Sigmoid colon (tissue), 7 donors: ENCODE results near the gene SSR3. TPM values are rescaled to one million over a fixed set of nuclear protein-coding genes. Genes with fewer than 3 reads are reported as not detected.

Experiments
- DNase-seq: peaks from one replicate; pipeline ENCODE4 v3.0.0-alpha.2; 2019
- H3K27ac ChIP-seq, 4 donors: fragments of 200-600 bp; sonication (generic); one replicate each; pipeline ENCODE4 v1.5.1; 2016 to 2019; ENCODE audit warnings: mild to moderate bottlenecking in 1 of 4
- H3K27me3 ChIP-seq, 3 donors: fragments of 200-600 bp; sonication (generic); one replicate each; pipeline ENCODE4 v1.5.1; 2019; ENCODE audit warnings: mild to moderate bottlenecking in 1 of 3
- H3K36me3 ChIP-seq, 4 donors: fragments of 200-600 bp; sonication (generic); one replicate each; pipeline ENCODE4 v1.5.1; 2016 to 2019
- H3K4me1 ChIP-seq, 4 donors: fragments of 200-600 bp; sonication (generic); one replicate each; pipeline ENCODE4 v1.5.1; 2017 to 2019
- H3K4me3 ChIP-seq, 4 donors: fragments of 200-600 bp; sonication (generic); one replicate each; pipeline ENCODE4 v1.5.1; 2017 to 2019; ENCODE audit warnings: mild to moderate bottlenecking in 2 of 4, moderate library complexity in 1 of 4
- H3K9me3 ChIP-seq, 4 donors: fragments of 200-600 bp in 3 of 4; sonication (generic) in 3 of 4; one replicate each; pipeline versions ENCODE4 v1.5.1 to v1.6.1; 2013 to 2019
- CTCF ChIP-seq, 4 experiments: fragments of 450-650 bp in 3 of 4; fragments of 200-600 bp in 1 of 4; IDR thresholded peaks; one replicate each; pipeline ENCODE4 v1.5.1; 2016 to 2019; ENCODE audit warnings: antibody characterized with exemption in 4 of 4, mild to moderate bottlenecking in 3 of 4, moderate library complexity in 2 of 4
- EP300 ChIP-seq, 4 donors: sonication (generic); formaldehyde crosslinking; IDR thresholded peaks; one replicate each; pipeline ENCODE4 v1.6.1; 2017; ENCODE audit warnings: antibody characterized with exemption in 4 of 4
- POLR2A ChIP-seq, 2 donors: fragments of 450-650 bp; IDR thresholded peaks; one replicate each; pipeline ENCODE4 v1.6.1; 2016; ENCODE audit warnings: antibody characterized with exemption in 2 of 2, mild to moderate bottlenecking in 2 of 2, moderate library complexity in 2 of 2
- POLR2AphosphoS5 ChIP-seq, 4 donors: sonication (generic); formaldehyde crosslinking; IDR thresholded peaks; one replicate each; pipeline ENCODE4 v1.6.1; 2017; ENCODE audit warnings: antibody characterized with exemption in 4 of 4
- WGBS, 2 donors: extraction: QIAGEN DNeasy Blood & Tissue Kit; methylation state at CpG; one replicate each; pipeline ENCODE4 v1.1.7; 2013; 5-methylcytosine and 5-hydroxymethylcytosine counted together
- intact Hi-C: fragments of 100-400 bp; cut with DNase I; formaldehyde crosslinking; loops from one replicate; pipeline ENCODE4 v1.15.1; 2023
- polyA plus RNA-seq, 3 donors: library from polyadenylated mRNA; stranded (reverse); fragments of 200-250 nt; gene quantifications; one replicate each; pipeline ENCODE4 v1.2.3, GENCODE V29; 2013
- total RNA-seq, 4 donors: library from RNA; depleted of rRNA; stranded (reverse); fragments of >200 nt; gene quantifications; one replicate each; pipeline ENCODE4 v1.1.0, GENCODE V29; 2016
- donor health status: healthy with polysubstance abuse.
- donor health status: Bipolar disorder and iron deficiency.
- donor health status: healthy.

Gene SSR3
- total and polyA plus RNA-seq, 7 donors, result 59.2 to 113 (median 86.7) TPM

GRCh38 chr3:156551261-156551660 is 3.7 kb downstream of the SSR3 start:
- WGBS, 2 donors, result 80 to 90% methylated on average over 4 of the region's 4 CpGs
- Histone ChIP-seq H3K27ac (peak overlapping the region in 3 of 4 donors; percentile 21 to 77 (median 74)), H3K4me3 (no peak overlapping the region), H3K27me3 (no peaks in the 10 kb centered on the region), H3K9me3 (no peaks in the 10 kb centered on the region), H3K36me3 (peaks cover 0 to 37% (median 0%) of the 10 kb centered on the region in 4 donors), H3K4me1 (peaks cover 0 to 78% (median 73%) of the 10 kb centered on the region in 4 donors)
- TF ChIP-seq CTCF (IDR thresholded peaks at IDR 0.05) (no peak), POLR2A (IDR thresholded peaks at IDR 0.05) (no peak)
- DNase-seq, result no peak
- intact Hi-C loops, result no loop called here

GRCh38 chr3:156548902-156549301 is 6.0 kb downstream of the SSR3 start:
- H3K4me1 ChIP-seq, result peaks cover 0 to 100% (median 81%) of the 10 kb centered on the region in 4 donors
- TF ChIP-seq CTCF (IDR thresholded peaks at IDR 0.05), result no peak
- no peak for TF ChIP-seq POLR2A (IDR thresholded peaks at IDR 0.05)
- TF ChIP-seq EP300 (IDR thresholded peaks at IDR 0.05), result no peak
- peak in 1 of 4 donors; percentile 9 for TF ChIP-seq POLR2AphosphoS5 (IDR thresholded peaks at IDR 0.05)
- peaks cover 0 to 51% (median 0%) of the 10 kb centered on the region in 4 donors for H3K36me3 ChIP-seq
- WGBS, 2 donors, result 80 to 83% methylated on average over 6 of the region's 6 CpGs
- H3K4me3 ChIP-seq, result no peak overlapping the region
- intact Hi-C loops, result loop anchor here (5.0 kb wide), 1 partner anchor 268 kb away; no protein-coding TSS in a partner anchor
- DNase-seq, result no peak
- H3K27ac ChIP-seq, result peak overlapping the region; percentile 65 to 77 (median 72)
- no peaks in the 10 kb centered on the region for H3K9me3 ChIP-seq
- no peaks in the 10 kb centered on the region for H3K27me3 ChIP-seq

DNA sequence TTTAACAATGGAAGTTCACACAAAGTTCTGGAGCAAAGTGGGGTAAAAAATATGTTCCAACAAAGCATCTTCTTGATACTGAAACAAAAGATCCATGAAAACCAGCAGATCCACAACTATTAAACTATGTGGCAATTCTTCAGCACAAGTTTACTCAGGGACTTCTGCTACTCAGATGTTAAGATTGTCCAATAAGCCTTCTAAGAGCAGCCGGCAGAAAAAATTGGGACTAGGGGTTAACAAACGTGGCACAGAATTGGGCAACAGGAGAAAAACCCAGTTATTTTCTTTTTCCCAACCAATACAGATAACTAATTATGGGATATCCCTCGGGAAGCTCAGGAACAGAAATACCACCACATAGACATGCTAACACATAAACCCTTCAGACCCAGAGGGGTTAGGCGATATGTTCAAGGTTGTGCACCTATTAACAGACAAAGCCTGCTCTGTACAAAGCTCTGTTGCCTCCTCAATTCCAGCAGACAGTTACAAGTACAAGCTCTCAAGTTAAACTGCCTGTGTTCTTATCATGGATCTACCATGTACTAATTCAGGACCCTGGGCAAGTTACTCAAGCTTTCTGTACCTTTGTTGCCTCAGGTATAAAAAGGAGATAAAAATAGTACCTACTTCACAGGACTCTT is 6.8 kb downstream of the SSR3 start:
- peaks cover 0 to 100% (median 81%) of the 10 kb centered on the region in 4 donors for H3K4me1 ChIP-seq
- no peak overlapping the region for H3K4me3 ChIP-seq
- H3K27ac ChIP-seq, result peak overlapping the region; percentile 65 to 77 (median 72)
- TF ChIP-seq POLR2AphosphoS5 (IDR thresholded peaks at IDR 0.05), result no peak
- TF ChIP-seq EP300 (IDR thresholded peaks at IDR 0.05), result no peak
- no peak for TF ChIP-seq CTCF (IDR thresholded peaks at IDR 0.05)
- TF ChIP-seq POLR2A (IDR thresholded peaks at IDR 0.05), result no peak
- no peaks in the 10 kb centered on the region for H3K27me3 ChIP-seq
- peaks cover 0 to 55% (median 0%) of the 10 kb centered on the region in 4 donors for H3K36me3 ChIP-seq
- no peaks in the 10 kb centered on the region for H3K9me3 ChIP-seq
- 86 to 92% methylated on average over 4 of the region's 4 CpGs for WGBS, 2 donors
- intact Hi-C loops, result loop anchor here (5.0 kb wide), 1 partner anchor 269 kb away; no protein-coding TSS in a partner anchor
- no peak for DNase-seq

DNA sequence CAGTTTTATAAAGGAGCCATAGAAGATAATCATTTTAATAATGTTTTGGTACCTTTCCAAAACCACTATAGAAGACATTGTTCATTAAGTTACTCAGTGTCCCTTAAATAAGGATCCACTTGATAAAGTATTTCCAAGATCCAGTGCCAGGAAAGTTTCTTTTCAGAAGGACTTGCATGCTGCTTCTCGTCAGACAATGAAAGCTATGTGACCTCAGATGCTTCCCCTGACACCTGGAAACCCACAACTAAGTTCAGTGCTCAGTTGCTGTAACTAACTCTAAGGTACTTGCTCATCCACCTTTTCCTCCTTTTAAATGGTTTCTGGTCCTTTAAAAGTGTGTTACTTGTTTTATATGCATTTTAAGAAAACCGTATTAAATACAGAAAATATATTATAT is 7.3 kb downstream of the SSR3 start:
- H3K4me1 ChIP-seq, result peaks cover 0 to 100% (median 80%) of the 10 kb centered on the region in 4 donors
- peak in 1 of 4 donors; percentile 62 for TF ChIP-seq EP300 (IDR thresholded peaks at IDR 0.05)
- peak in 3 of 4 donors; percentile 40 to 67 (median 48) for TF ChIP-seq POLR2AphosphoS5 (IDR thresholded peaks at IDR 0.05)
- no peak for TF ChIP-seq POLR2A (IDR thresholded peaks at IDR 0.05)
- no peak for TF ChIP-seq CTCF (IDR thresholded peaks at IDR 0.05)
- 70 to 74% methylated on average over 2 of the region's 2 CpGs for WGBS, 2 donors
- H3K27me3 ChIP-seq, result no peaks in the 10 kb centered on the region
- no peaks in the 10 kb centered on the region for H3K9me3 ChIP-seq
- intact Hi-C loops, result loop anchor here (5.0 kb wide), 1 partner anchor 270 kb away; no protein-coding TSS in a partner anchor
- H3K36me3 ChIP-seq, result peaks cover 0 to 60% (median 2%) of the 10 kb centered on the region in 4 donors
- H3K27ac ChIP-seq, result peak overlapping the region; percentile 65 to 77 (median 72)
- no peak overlapping the region for H3K4me3 ChIP-seq
- no peak for DNase-seq
